ENCODE results near the gene FBXO9.

FBXO9 gene

DNA sequence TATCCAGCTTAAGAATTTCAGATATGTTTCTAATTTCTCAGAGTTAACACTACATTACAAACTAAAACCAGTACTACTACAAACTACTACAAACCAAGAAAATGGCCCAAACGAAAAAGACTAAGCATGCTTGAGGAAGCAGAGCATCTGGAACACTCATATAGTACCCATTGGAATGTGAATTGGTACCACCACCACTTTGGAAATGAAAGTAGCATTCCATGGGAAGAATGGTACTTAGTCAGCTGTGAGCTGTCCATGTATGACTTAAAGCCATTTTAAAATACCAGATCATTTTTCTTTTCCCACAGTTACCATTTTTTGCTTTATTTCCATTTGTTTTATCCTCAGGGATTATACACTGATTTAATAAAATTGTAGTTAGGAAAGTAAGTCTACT lies 30.5 kb downstream of the FBXO9 start:
- no peak for DNase-seq

DNA sequence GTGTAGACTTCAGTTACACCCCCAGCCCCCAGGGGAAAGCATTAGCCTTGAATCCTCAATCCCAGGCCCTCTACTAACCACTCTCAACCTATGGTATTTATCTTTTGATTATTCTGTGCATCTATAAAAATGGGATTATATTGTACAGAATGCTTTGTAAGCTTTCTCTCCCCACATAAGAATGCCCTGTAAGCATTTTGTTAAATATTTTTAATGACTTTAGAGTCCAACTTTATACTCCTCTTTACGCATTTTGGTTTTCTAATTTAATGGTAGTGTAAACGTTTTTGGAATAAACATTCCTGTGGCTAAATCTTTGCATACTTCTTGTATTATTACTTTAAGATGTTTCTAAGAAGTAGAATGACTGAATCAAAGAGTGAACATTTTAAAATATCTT lies 35.4 kb downstream of the FBXO9 start:
- DNase-seq = no peak

DNA sequence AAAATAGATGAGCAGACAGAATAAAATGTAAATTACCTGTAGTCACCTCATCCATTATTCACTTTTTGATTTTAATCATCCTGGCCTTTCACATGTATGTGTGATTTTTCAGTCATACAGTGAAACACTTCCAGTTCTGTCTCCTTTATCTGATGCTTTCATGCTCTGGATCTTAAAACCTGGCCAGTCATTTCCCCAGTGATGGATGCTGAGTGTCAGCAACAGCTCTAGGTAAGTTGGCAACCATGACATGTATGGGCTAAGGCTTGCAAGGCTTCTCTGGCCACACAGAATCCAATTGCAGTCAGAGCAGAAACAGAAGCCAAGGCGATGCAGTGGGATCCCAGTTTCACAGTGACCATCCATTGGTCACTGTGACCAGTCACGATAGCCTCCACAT lies 35.8 kb downstream of the FBXO9 start:
- no peak for DNase-seq

GRCh38 chr6:53103993-53104675 lies 38.9 kb downstream of the FBXO9 start:
- no peak for DNase-seq

GRCh38 chr6:53104916-53105315 lies 39.7 kb downstream of the FBXO9 start:
- DNase-seq = no peak

GRCh38 chr6:53107091-53107490 lies 41.9 kb downstream of the FBXO9 start:
- no peak for DNase-seq

DNA sequence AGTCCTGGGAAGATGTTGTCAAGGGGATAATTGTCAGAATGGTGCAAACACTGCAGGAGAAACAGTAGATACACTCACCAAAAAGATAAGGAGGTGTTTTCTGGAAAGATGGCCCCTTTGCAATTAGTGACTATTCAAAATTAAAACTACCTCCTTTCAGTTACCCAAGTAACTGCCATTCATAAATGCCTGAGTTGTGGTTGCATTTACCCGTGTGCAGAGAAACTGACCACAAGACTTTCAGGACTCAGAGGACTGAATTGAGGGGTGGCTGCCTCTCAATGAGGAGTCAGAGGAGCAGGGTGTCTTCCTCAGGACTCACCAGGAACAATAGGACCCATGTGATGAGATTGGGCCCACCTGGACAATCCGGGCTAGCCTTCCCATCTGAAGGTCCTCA lies 44.4 kb downstream of the FBXO9 start:
- no peak for DNase-seq

DNA sequence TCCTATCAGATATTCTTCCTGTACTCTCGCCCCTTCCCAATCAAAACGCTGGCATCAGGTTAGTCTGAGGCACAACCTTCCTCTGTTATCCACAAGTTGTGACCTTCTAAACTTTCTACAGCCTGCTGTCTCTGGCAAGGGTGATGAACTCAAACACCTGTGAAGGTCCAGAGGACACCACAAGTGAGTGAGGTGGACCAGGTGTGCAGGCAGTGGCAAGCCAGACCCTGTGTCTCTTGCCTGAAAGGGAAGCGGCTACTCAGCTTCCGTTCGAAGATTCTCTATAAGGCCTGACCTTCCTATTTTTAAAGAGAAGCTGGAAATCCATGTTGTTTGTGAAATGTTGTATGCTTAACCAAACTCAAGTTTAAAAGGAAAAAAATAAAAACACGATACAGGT lies 46.7 kb downstream of the FBXO9 start:
- no peak for DNase-seq

DNA sequence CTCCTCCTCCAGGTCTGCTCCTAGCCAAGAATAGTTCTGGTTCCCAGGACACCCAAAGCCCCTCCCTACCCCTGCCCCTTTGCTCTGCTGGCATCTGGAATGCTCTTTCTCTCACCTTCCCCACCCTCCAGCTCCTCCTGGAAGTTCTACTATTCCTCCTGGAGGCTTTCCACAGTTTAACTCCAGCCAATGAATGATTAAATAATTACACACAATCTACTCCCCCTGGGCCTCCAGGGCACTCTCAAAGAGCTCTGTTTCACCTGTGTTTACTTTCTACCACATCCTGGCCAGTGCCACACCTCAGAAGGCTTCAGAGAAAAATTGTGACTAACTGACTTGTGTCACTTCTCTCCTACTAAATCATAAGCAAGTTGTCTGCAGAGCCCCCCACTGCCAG lies 47.2 kb downstream of the FBXO9 start:
- no peak for DNase-seq

DNA sequence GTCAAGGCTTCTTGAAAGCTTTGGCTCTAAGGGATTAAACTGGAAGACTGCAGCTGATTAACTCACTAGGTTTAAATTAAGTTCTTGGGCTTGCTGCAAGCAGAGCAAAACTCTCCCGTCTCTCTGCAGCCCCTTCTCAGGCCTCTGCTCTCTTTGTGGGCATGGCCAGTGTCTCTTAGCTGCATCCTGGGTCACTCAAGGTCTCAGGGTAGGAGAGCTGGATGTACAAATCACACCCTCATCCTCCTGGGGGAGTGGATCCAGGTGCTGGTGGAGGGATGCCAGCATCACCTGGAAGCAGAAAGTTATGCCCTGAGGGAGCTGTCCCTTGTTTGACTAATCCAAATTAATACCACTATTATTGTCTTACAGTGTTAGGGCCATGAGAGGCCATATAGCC lies 47.7 kb downstream of the FBXO9 start:
- no peak for DNase-seq

DNA sequence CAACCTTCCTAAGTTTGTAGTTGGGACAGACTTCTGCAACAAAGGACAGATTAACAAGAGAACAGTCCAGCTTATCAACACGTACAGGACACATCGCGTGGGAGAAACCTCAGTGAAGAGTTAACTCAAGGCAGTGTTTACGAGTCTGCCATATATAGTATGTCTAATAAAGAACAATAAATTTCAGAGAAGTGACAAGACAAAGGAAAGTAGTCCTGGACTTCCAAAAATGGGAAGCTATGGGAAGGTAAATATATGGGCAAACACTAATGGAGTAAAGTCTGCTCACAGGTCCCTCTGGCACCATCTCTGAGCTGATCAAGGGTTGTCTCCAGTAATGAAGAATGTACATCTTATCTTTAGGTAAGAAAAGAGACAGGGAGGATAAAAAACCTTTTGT lies 48.5 kb downstream of the FBXO9 start:
- DNase-seq = no peak

- no peak for DNase-seq
Measured at GRCh38 chr6:53115113-53115512, 49.9 kb downstream of the FBXO9 start.

DNA sequence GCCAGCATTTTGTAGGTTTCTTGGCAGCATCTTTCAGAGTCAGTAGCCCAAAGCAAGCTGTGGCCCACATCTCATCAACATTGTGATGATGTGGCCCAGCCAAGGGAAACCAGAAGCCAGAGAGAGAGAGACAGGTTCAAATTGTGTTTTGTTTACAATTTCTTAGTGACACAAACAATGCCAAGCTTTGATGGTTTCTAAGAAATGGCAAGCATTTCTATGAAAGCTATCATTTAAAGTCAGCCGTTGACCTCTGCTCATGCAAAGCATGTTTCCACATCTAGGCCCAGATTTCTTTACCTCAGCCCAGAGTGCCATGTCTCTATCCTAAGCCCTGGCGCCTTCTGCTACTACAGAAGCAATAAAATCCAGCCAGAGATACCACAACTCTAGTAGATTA lies 50.5 kb downstream of the FBXO9 start:
- no peak for DNase-seq

GRCh38 chr6:53119349-53119748 lies 54.1 kb downstream of the FBXO9 start:
- no peak for DNase-seq

DNA sequence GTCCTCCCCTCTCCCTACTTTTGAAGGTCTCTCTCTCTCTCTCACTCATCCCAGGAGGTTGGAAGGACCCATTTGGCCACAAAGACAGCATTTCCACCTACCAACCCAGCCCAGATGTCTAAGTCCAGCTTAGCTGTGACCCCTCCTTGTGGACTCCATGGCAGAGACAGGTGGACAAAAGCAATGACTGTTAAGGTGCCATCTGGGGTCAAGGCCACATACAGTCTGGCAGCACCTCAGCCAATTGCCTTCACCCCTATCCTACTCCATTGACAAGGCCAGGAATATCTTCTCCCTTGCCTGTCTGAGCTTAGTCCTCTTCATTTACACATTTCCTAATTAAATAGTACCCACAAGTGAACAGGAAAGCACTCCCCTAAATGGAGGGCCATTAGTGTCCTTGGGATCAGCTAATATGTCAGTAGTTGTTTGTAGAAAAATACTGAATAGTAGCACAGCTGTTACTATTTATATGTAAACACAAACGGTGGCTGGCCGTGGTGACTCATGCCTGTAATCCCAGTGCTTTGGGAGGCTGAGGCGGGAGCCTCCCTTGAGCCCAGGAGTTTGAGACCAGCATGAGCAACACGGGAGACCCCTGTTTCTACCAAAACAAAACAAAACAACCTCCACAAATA lies 54.7 kb downstream of the FBXO9 start:
- DNase-seq = no peak

DNA sequence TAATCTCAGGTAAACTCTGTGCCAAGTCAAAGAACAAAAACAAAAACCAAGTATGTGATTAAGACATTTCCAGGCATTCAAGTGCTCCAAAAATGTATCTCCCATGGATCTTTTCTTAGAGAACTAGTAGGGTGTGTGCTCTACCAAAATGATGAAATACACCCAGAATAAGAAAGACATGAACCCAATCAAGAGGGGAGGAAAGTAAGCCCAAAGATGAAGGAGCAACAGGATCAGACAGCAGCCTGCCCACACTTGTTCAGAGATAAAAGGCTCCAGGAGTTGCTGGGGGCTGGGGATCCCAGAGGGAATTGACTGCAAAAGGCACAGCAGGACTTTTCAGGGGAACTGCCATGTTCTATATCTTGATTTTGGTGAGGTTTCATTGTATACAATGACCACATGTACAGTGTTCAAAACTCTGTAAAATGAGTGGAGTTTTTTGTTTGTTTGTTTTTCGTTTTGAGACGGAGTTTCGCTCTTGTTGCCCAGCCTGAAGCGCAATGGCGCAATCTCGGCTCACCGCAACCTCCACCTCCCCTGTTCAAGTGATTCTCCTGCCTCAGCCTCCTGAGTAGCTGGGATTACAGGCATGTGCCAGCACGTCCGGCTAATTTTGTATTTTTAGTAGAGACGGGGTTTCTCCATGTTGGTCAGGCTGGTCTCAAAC lies 59.1 kb downstream of the FBXO9 start:
- no peak for DNase-seq

- no peak for DNase-seq
Measured at GRCh38 chr6:53125276-53125675, 60.1 kb downstream of the FBXO9 start.

DNA sequence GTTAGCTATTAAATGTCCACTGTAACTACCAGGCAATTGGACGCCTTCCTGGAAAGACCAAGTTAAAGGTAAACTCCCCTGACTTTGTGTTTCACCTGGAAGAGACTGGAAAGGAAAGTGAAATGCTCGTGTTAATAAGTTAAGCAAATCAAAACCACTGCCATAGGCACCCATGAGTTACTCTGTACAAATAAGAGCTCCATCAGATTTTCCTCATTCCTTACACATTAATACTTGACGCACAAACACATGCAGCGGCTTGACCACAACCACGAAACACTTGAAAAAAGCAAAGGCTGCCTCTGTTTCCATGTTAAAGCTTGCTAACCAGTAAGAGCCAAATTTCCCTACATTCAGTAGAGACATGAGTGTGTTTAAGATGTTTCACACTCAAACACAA lies 63.6 kb downstream of the FBXO9 start:
- no peak for DNase-seq

DNA sequence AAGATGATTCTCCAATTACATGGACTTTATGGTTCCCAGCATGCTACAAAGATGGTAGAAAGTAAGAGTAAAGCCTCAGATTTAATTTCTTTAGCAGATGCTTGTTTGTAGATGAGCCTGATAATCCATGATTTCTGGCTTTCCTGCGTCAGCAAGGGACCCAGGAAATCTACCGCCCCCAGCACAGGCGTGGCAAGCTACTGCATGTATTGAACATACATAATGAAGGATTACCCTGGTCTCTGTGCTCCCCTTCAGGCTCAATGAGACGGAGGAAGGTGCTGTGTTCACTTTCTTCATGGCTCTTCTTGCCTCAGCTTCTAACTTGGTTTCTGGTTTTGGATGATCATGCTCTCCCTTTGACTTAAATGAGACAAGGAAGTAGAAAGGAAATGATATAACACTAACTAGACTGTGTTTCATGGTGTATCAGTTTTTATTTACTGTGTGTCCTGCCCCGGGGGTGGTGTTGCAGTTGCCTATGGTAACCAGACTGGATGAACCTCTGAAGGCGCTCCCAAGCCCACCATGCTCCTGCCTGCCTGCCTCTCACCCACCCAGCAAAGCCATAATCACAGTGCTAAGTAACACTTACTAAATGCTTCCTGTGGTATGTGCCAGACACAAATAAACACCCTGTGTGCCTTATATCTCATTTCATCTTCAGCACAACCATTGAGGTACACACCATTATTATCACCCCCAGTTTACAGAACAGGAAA lies 65.5 kb downstream of the FBXO9 start:
- DNase-seq = no peak

DNA sequence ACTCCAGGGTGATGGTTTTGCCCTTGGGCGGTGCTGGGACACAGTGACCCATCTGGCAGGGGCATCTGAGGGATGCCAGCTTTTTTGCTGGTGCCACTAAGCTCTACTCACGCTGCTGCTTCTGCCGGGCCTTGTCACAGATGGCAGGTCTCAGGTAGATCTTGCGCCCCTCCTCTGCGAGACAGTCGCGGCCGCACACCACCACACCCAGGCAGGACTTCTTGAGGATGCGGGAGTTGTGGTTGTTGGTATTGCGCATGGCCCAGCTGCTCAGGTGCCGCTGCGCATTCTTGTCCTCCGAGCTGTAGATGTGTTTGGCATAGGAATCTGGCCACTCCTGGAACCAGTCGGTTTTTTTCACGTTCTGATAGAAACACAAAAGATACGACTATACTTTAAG lies 68.8 kb downstream of the FBXO9 start:
- DNase-seq = no peak

DNA sequence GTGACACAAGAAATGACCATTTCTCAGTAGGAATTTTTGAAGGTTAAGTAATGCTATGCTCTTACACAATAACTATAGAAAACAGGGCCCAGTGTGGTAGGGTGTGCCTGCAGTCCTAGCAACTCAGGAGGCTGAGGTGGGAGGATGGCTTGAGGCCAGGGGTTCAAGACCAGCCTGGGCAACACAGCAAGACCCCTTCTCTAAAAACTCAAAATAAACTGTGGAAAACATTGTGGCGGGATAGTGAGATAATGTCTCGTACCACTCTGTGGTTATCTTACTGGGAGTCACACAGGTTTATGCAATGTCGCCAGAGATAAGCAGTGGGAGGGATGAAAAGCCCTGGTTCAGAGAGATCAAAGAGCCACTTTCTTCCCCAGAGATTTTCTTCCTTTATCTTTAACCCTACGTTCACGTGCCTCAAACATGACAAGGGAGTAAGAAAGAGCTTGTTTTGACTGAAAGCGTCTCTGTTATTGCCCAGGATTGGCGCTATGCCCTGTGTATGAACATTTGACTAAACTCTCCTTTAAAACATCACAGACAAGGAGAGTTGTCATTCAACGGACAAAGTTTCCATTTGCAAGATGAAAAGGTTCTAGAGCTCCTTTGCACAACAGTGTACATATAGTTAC lies 69.5 kb downstream of the FBXO9 start:
- DNase-seq = no peak

DNA sequence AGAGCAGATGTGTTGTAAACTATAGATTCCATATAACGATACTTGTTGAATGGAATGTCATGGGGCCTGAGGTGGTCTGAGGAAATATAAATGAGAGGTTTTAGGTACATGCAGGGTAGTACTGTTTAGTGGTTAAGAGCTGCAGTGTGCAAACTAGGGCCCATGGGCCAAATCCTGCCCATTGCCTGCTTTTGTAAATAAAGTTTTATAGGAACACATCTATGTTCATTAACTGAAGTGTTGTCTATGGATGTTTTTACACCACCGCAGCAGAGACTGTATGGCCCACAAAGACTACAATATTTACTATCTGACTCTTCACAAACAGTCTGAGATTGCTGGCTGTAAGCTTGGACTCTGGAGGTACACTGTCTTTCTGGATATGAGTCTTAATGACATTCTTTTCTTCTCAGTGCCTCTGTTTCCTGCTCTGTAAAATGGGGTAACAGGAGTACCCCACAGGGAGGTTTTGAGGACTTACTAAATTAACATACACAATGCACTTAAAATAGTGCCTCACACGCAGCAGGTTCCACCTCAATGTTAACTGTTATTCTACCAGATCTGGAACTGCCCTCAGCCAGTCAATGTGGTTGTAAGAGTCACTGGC lies 70.9 kb downstream of the FBXO9 start:
- no peak for DNase-seq

DNA sequence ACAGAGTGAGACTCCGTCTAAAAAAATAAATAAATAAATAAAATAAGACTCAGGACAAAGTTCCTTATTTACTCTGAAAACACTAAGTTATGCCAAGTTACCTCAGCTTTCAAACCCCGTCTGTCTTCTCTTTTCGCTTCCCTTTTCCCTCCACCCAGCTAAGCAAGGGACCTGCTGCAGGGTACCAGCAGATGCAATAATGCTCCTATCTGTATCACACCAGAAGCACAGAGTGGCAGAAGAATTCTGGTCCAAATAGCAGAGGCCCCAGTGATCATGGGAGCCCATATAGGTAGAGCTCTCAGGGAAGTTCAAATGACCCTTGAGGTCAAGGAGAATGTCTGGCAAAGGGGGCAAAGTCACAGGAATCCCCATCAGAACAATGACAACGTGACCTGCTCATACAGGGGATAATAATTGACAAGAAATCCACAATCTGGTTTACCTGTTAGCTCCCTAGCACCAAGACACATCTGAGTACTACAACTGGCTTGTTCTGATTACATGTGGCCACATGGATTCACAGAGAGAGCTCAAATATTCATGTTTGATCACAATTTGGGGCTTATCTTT lies 74.7 kb downstream of the FBXO9 start:
- no peak for DNase-seq
